Measurements from ENCODE around the gene SLC35D2.

GRCh38 chr9:96382175-96382574 lies 1.3 kb downstream of the SLC35D2 start:
- TF ChIP-seq CTCF (IDR thresholded peaks at IDR 0.05): no peak
- no peak for TF ChIP-seq POLR2A (IDR thresholded peaks at IDR 0.05)
